Stimulated activated CD8-positive, alpha-beta memory T cell treated with anti-CD3 and anti-CD28 coated beads, Interleukin-2, amount 100 ng/mL, for 48 hours (primary cell): ENCODE results near the gene NDRG2.
"Not testable (repeated sequence)": the region's sequence is repeated elsewhere in the genome, so short reads cannot be mapped to it uniquely, and the experiment has no call there.

Experiments
- DNase-seq, 2 donors: peaks; one replicate each; pipeline ENCODE4 v3.0.0-alpha.2; 2020; ENCODE audit warnings: low read depth in 2 of 2

Gene NDRG2

DNA sequence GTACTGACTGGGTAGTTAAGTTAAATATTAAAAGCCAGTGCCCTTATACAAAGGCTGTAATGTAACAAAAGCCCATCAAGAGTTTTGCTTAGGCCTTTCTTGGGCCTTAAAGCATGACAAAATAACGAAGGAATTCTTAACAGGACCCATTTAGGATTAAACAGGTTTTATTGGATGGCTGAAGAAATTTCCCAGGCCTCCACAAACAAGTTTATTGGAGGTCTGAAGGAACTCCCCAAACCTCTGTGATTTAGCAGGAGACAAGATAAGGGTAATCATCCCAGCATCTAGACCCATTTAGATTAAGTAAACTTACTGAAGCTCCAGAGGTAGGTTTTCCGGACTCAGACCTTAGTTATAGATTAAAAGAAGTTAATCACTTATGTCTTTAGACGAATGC, 15.1 kb downstream of the NDRG2 start:
- not testable (repeated sequence) for DNase-seq

DNA sequence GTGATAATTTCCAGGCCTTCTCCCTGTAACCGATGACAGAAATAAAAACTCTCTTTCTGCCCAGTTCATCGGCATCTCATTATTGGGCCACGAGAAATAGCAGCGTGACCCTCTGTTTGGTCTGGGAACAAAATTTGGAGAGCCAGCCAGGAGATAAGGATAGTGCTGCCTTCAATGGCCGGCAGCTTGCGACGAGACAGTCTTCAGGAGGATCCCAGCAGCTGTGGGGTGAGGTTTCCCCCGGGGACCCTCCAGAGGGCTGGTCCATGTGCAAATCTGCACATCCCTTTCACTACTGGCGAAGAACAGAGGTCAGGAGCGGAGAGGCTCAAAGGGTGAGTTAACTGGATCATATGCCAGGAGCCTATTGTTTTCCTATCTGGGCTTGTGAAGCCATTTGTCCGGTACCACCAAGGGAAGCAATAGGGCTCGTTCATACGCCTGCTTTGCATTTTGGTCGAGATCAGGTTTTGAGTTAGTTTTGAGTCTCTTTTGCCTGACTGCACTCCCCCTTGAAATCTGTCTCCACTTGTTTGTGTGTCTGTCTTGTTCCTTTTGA, 21.0 kb downstream of the NDRG2 start:
- no peak for DNase-seq

DNA sequence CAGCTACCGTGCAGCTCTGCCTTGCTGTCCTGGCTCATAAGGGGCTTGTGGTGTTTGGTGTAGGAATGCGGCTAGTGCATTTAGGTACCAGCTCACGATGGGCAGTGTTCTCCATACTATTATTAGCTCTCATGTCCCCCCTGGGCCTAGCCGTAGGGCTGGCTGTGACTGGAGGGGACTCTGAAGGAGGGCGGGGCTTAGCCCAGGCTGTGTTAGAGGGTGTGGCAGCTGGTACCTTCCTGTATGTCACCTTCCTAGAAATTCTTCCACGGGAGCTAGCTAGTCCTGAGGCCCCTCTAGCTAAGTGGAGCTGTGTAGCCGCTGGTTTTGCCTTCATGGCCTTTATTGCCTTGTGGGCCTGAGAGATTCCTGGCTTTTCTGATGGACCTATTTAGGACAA, 23.6 kb downstream of the NDRG2 start:
- DNase-seq, result no peak

DNA sequence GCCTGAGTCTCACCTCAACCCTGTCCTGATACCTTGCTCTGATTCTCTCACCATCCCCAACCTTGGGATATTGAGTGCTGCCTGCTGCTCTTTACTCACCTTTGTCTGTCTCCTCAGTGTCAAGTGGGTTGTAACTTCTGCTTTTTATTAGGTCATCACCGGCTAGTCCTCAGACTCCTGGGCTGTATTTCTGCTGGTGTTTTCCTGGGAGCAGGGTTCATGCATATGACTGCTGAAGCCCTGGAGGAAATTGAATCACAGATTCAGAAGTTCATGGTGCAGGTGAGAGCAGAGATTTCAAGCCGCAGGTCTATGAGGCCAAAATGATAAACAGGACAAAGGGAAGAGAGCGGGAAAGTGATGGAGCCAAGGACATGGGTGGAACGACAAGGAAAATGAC, 25.3 kb downstream of the NDRG2 start:
- DNase-seq, result no peak

DNA sequence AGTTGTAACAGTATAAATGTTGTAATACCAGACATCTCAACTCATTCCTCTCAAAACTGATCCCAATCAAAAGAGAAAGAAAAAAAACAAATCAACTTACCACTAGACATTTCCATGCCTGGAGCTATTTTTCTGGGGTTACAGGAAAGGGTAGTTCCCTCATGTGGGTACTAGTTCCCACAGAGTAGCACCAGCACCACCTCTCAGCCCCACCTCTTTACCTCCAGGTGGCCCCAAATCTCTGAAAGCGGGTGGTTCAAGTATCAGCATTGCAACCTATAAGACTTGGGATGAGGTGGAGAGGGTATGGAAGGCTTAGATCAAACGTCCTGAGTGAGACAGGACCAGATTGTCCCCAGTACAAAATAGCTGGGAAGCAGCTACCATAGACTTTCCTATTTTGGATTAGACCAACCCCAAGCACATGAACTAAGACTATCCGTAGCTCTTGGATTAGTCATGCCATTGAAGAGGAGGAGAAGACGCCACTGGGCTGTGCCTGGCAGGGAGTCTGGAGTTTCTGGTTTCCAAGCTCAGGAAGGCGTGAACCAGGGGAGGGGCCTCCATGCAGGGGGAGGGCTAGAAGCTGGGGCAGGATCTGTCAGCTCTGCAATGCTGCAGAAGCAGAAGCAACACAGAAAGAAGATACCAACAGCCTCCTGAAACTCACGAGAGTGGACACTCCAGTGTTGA, 26.0 kb downstream of the NDRG2 start, which contains the start of gene SLC39A2:
TSS of gene SLC39A2 (plus strand) at position 620 of the 693 bp plus-strand sequence. CDS start 154 bp downstream, outside the sequence.
- no peak for DNase-seq

DNA sequence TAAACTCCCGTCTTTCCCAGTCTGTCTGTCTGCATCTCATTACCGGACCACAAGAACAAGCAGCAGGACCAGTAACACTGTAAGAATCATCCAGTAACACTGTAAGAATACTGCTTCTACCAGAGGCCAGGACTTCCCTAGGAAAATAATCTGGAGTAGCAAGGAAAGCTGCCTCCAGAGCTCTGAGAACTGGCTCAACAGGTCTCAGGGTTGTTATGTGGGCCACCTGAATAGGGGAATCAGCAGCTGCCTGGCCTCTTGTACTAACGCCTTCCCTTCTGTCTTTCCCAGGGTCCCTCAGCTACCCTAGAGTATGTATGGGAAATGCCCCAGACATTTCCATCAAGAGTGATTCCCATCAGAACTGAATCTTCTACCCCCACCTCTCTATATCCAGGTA, 26.7 kb downstream of the NDRG2 start:
- no peak for DNase-seq

DNA sequence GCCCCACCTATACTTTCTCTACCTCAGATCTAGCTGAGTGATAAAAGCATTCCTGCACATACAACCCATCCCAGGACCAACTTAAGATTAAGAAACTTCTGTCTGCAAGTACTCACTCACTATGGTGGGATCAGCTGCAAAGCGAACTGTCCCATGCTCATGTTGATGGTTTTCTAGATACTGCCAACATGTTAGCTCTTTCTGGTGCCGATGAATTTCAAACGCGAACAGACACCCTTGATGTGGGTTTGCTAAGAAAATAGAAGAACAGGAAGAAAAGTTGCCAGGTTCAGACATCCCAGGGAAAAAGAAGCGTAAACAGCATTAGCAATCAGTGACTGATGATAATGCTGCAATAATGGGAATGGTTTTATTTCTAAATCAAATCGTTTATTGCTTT, 27.3 kb downstream of the NDRG2 start:
- DNase-seq, result no peak

DNA sequence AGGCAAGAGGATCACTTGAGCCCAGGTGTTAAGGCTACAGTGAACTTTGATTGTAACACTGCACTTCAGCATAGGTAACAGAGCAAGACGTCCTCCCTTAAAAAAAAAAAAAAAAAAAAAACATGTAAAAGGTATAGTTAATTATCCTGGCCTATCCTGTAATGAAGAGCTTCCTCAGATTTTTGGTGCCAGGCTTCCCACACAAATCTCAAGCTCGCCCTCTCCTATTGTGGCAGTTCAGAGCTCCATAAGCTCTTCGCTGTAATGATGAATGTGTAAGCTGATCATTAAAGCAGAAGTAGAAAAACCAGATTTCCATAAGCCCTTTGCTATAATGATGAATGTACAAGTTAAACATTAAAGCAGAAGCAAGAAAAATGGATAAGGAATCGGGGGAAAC, 27.7 kb downstream of the NDRG2 start:
- DNase-seq, result no peak

DNA sequence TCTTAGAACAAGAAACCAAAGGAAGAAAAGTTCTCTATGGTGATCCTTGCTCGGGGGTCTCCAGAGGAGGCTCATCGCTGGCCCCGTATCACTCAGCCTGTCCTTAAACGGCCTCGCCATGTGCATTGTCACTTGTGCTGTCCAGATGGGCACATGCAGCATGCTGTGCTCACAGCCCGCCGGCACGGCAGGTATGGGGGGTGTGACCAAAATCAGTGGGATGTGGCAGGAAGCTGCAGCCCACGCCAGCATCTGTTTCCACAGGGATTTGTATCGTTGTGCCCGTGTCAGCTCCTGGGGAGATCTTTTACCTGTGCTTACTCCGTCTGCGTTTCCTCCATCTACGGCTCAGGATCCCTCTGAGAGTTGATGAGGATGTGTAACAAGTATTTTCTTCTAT, 28.3 kb downstream of the NDRG2 start:
- DNase-seq, result no peak

DNA sequence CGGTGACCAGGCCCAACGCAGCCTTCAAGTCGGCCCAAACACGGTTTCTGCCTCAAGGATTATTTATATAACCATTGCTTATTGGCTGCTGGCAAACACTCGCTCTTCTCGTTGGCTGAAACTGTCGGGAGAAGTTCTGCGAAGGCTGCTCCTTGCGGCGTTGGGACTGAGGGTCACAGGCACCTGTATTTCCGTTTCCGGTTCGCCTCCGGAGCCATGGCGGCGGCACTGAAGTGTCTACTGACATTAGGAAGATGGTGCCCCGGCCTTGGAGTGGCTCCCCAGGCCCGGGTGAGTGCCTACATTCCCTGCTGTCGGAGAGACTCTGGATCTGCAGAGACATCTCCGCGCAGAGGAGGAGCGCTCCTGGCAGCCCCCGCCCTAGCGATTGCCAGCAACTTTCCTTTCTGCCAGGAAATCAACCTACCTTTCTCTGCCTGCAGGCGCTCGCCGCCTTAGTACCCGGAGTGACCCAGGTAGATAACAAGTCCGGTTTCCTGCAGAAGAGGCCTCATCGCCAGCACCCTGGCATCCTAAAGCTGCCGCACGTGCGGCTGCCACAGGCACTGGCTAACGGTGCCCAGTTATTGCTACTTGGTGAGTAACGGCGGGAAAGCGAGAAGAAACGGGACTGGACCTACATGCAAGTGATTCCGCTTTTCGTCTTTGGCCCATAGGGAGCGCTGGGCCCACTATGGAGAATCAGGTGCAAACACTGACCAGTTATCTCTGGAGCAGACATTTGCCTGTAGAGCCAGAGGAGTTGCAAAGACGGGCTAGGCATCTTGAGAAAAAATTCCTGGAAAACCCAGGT, 34.9 kb downstream of the NDRG2 start, which contains the start of gene METTL17:
TSS of gene METTL17 (plus strand) at position 194 of the 814 bp plus-strand sequence. CDS start at position 217, 23 bp downstream.
- DNase-seq, result peak; percentile 75 to 79

DNA sequence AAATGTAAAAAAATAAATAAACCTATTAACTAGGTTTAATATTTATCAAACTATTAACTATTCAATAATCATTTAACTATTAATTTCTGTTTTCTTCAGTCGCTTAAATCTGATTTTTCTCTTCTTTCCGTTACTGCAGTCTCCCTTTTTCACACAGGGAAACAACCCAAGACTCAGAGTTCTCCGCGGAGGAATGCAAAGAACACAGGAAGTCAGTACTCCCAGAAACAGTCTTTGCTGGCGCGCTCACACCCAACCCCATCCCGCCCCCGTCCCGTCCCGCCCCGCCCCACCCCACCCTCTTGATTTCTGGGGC, 35.4 kb downstream of the NDRG2 start:
- DNase-seq, result no peak

DNA sequence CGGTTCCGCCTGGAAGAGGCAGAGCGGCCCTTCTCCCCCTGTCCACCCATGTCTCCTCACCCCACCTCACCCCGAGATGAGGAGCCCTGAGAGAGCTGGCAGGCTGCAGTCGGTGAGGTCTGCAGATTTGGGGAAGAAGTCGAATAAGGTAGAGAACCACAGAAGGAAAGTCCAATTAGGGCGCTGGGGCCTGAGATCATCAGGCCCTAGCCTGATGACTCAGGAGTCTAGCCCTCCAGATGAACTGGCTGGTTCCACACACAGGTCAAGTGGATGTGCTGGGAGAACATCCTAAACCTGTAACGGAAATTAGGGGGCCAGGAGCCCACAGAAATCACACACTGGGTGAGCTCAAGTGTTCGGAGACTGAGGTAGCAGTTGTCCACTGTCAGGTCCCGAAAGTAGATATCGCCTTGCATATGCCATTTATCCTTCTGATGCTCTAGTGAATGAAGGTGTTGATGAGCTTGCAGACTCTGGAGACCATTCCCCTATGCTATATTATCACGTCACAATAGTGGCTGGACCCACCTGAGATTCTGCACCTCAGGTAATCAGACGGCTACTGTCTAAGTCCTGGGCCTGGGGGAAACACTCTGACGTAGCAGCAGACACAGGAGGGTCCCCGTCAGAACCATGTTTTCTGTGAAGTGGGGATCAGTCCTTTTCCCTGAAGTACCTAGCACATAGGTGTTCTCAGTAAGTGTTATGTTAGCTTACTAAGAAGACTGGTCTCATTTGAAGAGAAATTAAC, 36.0 kb downstream of the NDRG2 start:
- DNase-seq, result no peak

DNA sequence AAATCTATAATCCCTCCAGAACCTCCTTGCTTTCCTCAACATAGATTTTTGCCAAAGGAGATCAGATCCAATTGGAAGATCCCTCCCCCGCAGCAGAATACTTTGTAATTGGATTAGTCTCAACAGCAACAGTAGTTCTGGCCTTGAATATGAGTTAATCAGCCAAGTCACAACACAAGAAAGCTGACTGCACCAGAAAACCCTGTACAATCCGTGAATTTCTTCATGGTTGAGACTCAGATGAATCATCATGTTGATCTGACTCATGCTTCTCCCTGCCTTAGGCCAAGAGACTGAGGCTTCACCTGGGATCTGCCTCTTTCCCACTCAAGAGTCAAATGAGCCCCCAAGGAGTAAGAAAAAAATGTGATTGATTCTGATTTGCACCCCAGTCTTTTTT, 38.0 kb downstream of the NDRG2 start:
- no peak for DNase-seq

DNA sequence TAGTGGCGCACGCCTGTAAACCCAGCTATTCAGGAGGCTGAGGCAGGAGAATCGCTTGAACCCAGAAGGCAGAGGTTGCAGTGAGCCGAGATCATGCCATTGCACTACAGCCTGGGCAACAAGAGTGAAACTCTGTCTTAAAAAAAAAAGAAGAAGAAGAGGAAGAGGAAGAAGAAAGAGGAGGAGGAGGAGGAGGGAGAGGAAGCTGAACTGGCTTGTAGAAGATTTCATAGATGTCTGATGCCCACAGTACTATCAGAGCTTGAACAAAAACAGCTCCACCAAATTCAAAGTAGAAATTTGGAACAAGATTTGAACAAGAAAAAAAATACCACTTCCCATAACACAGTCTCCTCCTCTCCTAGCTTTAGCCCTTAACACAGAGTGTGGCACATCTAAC, 39.2 kb downstream of the NDRG2 start:
- DNase-seq, result not testable (repeated sequence)

DNA sequence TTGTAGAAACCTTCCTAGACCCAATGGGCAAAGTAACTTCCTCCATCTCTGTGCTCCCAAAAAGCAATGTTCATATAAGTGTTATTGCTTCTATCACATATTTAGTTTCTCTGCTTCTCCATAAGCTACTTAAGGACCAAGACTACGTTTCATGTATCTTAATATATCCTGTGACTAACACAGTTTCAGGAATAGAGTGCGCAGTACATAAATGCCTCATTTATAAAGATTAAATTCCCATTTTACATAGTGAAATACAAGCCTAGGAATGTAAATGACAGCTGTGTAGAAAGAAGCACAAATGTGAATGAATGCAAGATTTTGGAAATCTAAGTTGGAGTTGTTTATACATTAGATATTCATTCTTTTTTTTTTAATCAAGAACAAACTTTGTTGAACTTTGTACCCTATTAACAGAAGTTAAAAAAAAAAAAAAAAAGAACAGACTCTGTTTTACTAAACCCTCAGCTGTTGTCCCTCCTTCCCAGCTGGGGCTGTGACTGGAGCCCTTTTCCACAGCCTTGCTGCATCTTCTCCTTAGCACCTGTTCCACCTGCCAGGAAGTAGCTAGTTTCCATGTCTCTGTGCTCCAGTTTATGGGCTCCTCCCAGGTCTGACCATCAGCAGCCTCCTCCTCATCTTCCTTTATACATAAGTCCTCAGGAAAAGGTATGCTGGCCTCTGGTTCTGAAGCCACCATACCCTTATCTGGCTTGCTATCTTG, 42.1 kb downstream of the NDRG2 start:
- no peak for DNase-seq

DNA sequence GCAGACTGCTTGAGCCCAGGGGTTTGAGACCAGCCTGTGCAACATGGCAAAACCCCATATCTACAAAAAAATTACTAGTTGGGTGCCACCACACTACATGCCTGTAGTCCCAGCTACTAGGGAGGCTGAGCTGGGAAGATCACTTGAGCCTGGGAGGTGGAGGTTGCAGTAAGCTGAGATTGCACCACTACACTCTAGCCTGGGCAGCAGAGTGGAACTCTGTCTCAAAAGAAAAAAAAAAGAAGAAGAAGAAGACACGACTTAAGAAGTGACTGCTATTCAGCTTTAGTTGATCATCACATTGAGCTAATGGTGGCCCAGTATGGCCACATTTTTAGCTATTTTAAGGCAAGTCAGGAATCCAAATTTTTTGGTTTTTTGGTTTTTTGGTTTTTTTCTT, 44.0 kb downstream of the NDRG2 start:
- no peak for DNase-seq

DNA sequence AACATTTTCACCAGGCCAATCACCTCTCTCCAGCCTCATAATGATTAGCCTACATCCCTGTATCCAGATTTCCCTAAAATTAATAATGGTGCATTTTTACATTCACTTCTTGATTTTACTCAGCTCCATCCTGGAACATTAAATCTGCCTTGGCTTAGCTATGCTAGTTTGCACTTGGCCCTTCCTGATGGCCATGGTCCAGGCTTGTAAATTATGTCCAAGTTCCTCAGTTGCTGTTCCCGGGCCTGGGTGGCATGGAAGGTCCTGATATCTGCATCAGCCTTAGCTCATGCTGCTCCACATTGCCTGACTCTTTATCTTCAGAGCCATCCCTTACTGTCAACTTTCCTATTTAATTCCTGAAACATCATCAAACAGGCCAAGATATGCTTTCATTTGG, 46.2 kb downstream of the NDRG2 start:
- no peak for DNase-seq

DNA sequence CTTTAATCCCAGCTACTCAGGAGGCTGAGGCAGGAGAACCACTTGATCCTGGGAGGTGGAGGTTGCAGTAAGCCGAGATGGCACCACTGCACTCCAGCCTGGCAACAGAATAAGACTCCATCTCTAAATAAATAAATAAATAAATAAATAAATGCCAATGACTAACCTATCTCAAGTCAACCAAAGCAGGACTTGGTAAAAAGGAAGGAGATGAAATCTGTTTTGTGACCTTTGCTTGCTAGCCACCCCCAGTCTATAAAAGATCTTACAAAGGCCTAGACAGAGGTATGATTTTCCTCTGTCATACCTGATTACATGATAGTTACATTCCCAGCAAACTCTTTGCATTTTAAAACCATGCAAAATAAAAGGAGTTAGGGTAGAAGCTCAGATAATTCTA, 48.6 kb downstream of the NDRG2 start:
- DNase-seq, result no peak

DNA sequence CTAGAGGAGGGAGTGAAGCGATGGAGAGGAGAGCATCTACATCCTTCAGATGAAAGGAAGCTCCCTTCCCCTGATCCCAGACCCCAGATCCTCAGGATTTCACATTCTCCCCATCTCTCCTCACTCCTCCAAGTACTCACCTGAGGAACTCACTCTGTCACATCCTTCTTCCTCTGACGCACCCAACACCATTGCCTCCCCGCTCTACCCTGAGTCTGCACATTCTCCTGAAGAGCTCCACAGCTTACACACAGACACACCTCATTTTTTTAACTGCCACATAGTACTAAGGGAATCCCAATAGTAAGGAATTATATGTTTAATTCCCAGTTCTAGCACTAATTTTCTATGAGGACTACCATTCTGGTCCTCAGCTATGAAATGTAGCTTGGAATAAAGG, 51.4 kb downstream of the NDRG2 start:
- DNase-seq, result no peak

DNA sequence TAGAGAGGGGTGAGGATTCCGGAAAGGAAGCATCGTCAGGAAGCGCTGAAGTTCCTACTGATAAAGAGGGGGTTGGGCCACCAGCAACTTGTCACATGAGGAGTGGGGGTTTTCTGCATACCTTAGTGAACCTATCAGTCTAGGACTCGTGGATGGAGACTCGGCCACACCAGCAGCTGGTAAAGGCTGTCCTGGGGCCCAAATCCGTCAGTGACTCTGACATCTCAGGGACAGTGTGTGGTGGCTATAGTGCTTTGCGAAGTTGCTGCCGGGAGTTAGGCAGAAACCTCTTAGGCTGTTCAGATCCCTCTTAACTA, 53.2 kb downstream of the NDRG2 start:
- no peak for DNase-seq

DNA sequence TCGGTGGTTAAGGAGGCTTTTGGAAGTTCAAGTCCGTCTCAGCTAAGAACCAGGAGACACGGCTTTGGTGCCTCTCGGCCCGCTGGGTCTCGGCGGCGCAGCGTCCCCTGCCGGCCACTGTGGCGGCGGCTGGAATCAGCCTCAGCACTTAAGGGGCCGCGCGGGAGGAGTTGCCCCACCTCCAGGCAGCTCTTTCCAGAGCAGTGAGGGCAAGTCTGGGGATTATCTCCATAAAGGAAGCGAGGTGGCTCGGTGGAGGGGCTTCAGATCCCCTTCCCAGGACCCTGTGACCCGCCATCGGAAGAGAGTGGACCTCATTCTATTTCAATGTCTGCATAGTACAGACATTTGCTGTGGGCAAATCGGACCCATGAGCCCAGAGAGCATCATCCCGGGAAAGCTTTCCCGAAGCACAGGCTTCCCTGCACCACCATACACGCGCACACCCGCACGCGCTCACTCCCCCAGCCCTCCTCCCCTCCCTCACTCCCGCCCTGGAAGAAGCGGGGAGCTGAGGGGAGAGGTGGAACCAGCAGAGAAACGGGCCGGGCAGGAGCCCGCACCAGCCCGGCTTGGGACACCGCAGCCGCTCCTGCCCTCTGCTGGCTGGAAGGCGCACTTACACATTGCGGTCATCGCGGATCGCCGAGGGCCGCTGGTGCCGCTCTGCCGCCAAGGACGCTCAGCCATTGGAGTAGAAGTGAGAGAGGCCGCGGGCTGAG, 53.7 kb downstream of the NDRG2 start:
- DNase-seq, result peak; percentile 68 to 73
